Smooth muscle cell (in vitro differentiated cells): Measurements from ENCODE around the gene MMP11. TPM values are rescaled to one million over a fixed set of nuclear protein-coding genes. Genes with fewer than 3 reads are reported as not detected.
"Not testable (repeated sequence)": the region's sequence is repeated elsewhere in the genome, so short reads cannot be mapped to it uniquely, and the experiment has no call there.

Source experiments
- DNase-seq: peaks from one replicate; lab custom pipeline; 2025; ENCODE audit not compliant: unreplicated experiment; lab: John Stamatoyannopoulos, UW
- H2AFZ ChIP-seq: fragments of 200-600 bp; sonication (generic); 2 replicates; pipeline ENCODE4 v1.6.0; 2016; ENCODE audit warnings: antibody characterized with exemption, low read depth, mild to moderate bottlenecking
- H3F3A ChIP-seq: fragments of 200-600 bp; sonication (generic); 2 replicates; pipeline ENCODE4 v1.6.0; 2017; ENCODE audit warnings: antibody characterized with exemption, low read depth
- H3K27ac ChIP-seq: fragments of 200-600 bp; sonication (generic); 2 replicates; pipeline ENCODE4 v1.5.1; 2016; ENCODE audit warnings: low read depth, mild to moderate bottlenecking
- H3K27me3 ChIP-seq: fragments of 200-600 bp; sonication (generic); 2 replicates; pipeline ENCODE4 v1.6.1; 2016; ENCODE audit warnings: low read depth, mild to moderate bottlenecking
- H3K36me3 ChIP-seq: fragments of 200-600 bp; sonication (generic); 2 replicates; pipeline ENCODE4 v1.5.1; 2016; ENCODE audit warnings: low read depth
- H3K4me1 ChIP-seq: fragments of 200-600 bp; sonication (generic); 2 replicates; pipeline ENCODE4 v1.5.1; 2016; ENCODE audit warnings: low read depth
- H3K4me2 ChIP-seq: fragments of 200-600 bp; sonication (generic); 2 replicates; pipeline ENCODE4 v1.6.0; 2016; ENCODE audit warnings: mild to moderate bottlenecking
- H3K4me3 ChIP-seq: fragments of 200-600 bp; sonication (generic); 2 replicates; pipeline ENCODE4 v1.5.1; 2016; ENCODE audit warnings: mild to moderate bottlenecking
- H3K79me2 ChIP-seq: fragments of 200-600 bp; sonication (generic); 2 replicates; pipeline ENCODE4 v1.6.0; 2016; ENCODE audit warnings: low read depth, mild to moderate bottlenecking
- H3K9ac ChIP-seq: fragments of 200-600 bp; sonication (generic); 2 replicates; pipeline ENCODE4 v1.6.0; 2016; ENCODE audit warnings: low read depth
- H3K9me3 ChIP-seq: fragments of 200-600 bp; sonication (generic); replicated peaks from 2 replicates; pipeline ENCODE4 v1.5.1; 2016; ENCODE audit warnings: low read depth
- H4K20me1 ChIP-seq: fragments of 200-600 bp; sonication (generic); 2 replicates; pipeline ENCODE4 v1.6.0; 2016; ENCODE audit warnings: low read depth
- CTCF ChIP-seq: fragments of 200-600 bp; sonication (generic); IDR thresholded peaks from 2 replicates; pipeline ENCODE4 v1.5.1; 2017; ENCODE audit warnings: borderline replicate concordance, mild to moderate bottlenecking, antibody characterized with exemption; ENCODE audit not compliant: insufficient read depth, poor library complexity, severe bottlenecking
- WGBS: methylation state at CpG from one replicate; pipeline ENCODE4 v1.1.7; 2016; ENCODE audit warnings: low lambda C conversion rate; 5-methylcytosine and 5-hydroxymethylcytosine counted together
- polyA plus RNA-seq: library from polyadenylated mRNA; unstranded; fragments of >200 nt; fragmentation: Nextera tagmentation; extraction: Ambion mirVana; gene quantifications from 2 replicates; pipeline ENCODE4 v1.2.1, GENCODE V29; 2016
- total RNA-seq: library from RNA; depleted of rRNA; stranded (reverse); fragments of >200 nt; gene quantifications from 2 replicates; pipeline ENCODE4 v1.2.3, GENCODE V29; 2014

Gene MMP11
- total RNA-seq: 10.9 and 17.4 TPM in 2 replicates
- 25.1 and 30.6 TPM in 2 replicates for polyA plus RNA-seq

- Histone ChIP-seq H3K4me1 (peaks cover 8% of the 10 kb centered on the region), H3K4me3 (peak within 1 kb of the TSS; percentile 60), H3F3A (no peaks in the 10 kb centered on the region), H4K20me1 (no peaks in the 10 kb centered on the region), H3K4me2 (peak within 1 kb of the TSS; percentile 90), H3K9me3 (no peaks in the 10 kb centered on the region), H3K36me3 (no peaks in the 10 kb centered on the region), H3K27me3 (no peaks in the 10 kb centered on the region), H2AFZ (peak within 1 kb of the TSS; percentile 72), H3K79me2 (no peaks in the 10 kb centered on the region), H3K27ac (no peak within 1 kb of the TSS), H3K9ac (peak within 1 kb of the TSS; percentile 40)
- no peak for DNase-seq
- no peak for TF ChIP-seq CTCF
- 3% methylated on average over 58 of the region's 79 CpGs for WGBS
These were observed at the start of gene MMP11 for GRCh38 chr22:23772649-23773473. TSS of gene MMP11 (plus strand) at chr22:23772849. CDS start at chr22:23772871, 22 bp downstream.

GRCh38 chr22:23728108-23728507 is 44.5 kb upstream of the MMP11 start:
- not testable (repeated sequence) for DNase-seq, H3K4me1 ChIP-seq, H2AFZ ChIP-seq, H3K79me2 ChIP-seq, H3K27me3 ChIP-seq, H3F3A ChIP-seq, H3K36me3 ChIP-seq, H3K4me2 ChIP-seq, H3K27ac ChIP-seq, H3K9me3 ChIP-seq, H4K20me1 ChIP-seq, H3K4me3 ChIP-seq, H3K9ac ChIP-seq
- 91% methylated on average over 4 of the region's 4 CpGs for WGBS

DNA sequence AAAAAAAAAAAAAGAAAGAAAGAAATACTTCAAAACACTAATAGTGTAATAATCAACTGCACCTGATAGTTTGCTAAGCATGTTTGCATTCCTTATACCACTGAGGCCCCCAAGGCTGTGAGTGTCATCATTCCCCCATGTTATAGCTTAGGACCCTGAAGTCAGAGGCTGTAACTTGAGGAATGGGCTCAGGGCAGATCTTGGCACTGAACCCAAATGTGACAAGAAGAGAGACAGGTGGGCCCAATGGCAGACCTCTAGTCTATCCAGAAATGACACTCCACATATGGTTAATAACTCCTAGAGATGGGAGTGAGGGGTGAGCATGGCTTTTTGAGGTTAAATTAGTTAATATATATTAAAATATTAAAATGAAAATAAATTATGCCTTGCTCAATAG is 35.0 kb upstream of the MMP11 start:
- no peaks in the 10 kb centered on the region for H3K79me2 ChIP-seq
- H3K4me3 ChIP-seq: no peak overlapping the region
- no peaks in the 10 kb centered on the region for H3K9me3 ChIP-seq
- no peak for DNase-seq
- peaks cover 20% of the 10 kb centered on the region for H4K20me1 ChIP-seq
- H3K27me3 ChIP-seq: no peaks in the 10 kb centered on the region
- H2AFZ ChIP-seq: no peak overlapping the region
- H3K4me2 ChIP-seq: no peak overlapping the region
- no peaks in the 10 kb centered on the region for H3F3A ChIP-seq
- no peak overlapping the region for H3K27ac ChIP-seq
- H3K36me3 ChIP-seq: no peaks in the 10 kb centered on the region
- TF ChIP-seq CTCF: no peak
- H3K9ac ChIP-seq: no peak overlapping the region
- H3K4me1 ChIP-seq: no peaks in the 10 kb centered on the region

DNA sequence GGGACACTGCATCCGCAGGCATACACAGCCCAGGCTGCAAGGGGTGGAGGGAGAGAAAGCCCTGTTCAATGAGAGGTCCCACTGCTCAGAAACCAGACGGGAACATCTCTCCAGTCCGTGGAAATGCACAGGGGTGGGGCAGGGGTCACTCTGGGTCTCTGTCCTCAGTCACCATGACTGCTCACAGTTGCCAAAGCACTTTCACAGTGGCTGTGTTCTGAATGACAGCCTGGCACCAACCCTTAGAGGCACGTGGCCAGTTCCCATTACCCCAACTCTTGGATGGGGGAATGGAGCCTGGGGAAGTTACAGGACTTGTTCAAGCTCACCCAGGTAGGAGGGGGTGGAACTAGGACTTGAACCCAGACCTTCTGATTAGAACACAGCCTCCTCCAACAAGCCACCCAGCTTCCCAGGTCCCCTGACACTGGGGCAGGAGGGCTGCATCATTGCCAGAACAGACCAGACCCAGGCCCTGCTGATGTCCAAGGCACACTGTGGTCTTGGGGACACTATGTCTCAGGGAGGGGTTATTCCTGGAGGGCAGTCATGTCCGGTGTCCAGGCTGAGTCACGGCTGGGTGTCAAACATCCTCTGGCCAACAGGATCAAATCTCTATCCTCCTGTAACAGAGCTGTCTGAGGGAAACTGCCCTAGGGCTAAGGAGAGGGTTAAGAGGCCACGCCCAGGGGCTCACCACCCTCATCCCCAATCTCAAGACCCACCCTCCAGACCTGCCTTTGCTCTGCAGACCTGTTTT is 30.0 kb upstream of the MMP11 start:
- peaks cover 9% of the 10 kb centered on the region for H3K36me3 ChIP-seq
- TF ChIP-seq CTCF: no peak
- WGBS: 92% methylated on average over 7 of the region's 7 CpGs
- no peak overlapping the region for H2AFZ ChIP-seq
- no peak overlapping the region for H3K4me2 ChIP-seq
- H3K27ac ChIP-seq: no peak overlapping the region
- no peak for DNase-seq
- no peaks in the 10 kb centered on the region for H3F3A ChIP-seq
- no peaks in the 10 kb centered on the region for H3K9me3 ChIP-seq
- no peaks in the 10 kb centered on the region for H3K27me3 ChIP-seq
- H3K9ac ChIP-seq: no peak overlapping the region
- no peaks in the 10 kb centered on the region for H3K4me1 ChIP-seq
- H4K20me1 ChIP-seq: peaks cover 53% of the 10 kb centered on the region
- peaks cover 10% of the 10 kb centered on the region for H3K79me2 ChIP-seq
- H3K4me3 ChIP-seq: no peak overlapping the region
